Measurements from ENCODE around the gene TOX3. TPM values are rescaled to one million over a fixed set of nuclear protein-coding genes. Genes with fewer than 3 reads are reported as not detected.

The TOX3 gene
- total and polyA plus RNA-seq, 2 of the 13 experiments (the other 11 are each of a cell fraction or from before 2014, with no cell fraction given): 14.5 to 98.6 TPM

- TF ChIP-seq ELF3 (CRISPR knock-in tag; IDR thresholded peaks at IDR 0.05) (peak; percentile 57; the same call in 1 of the 2 replicates), FOXA1 (IDR thresholded peaks at IDR 0.05) (no peak), FOXA1 (CRISPR knock-in tag; IDR thresholded peaks at IDR 0.05) (peak; percentile 81), MAFK (conservative IDR thresholded peaks at IDR 0.05 in 1 of 2, IDR thresholded peaks at IDR 0.05 in 1 of 2; ENCODE audit: low read length in 2 of 2) (peak; percentile 89), HMG20A (CRISPR knock-in tag; IDR thresholded peaks at IDR 0.05; ENCODE audit: borderline replicate concordance) (peak; percentile 78; the same call in 1 of the 2 replicates), ZSCAN9 (CRISPR knock-in tag; IDR thresholded peaks at IDR 0.05; ENCODE audit: borderline replicate concordance) (0 out of 2 replicates have a peak, but pooled peaks have one; percentile 25), ARID5B (CRISPR knock-in tag; IDR thresholded peaks at IDR 0.05) (peak; percentile 74), PAXIP1 (CRISPR knock-in tag; conservative IDR thresholded peaks at IDR 0.05) (0 out of 2 replicates have a peak, but pooled peaks have one; percentile 21), BCL6 (CRISPR knock-in tag; IDR thresholded peaks at IDR 0.05) (peak; percentile 62; the same call in 1 of the 2 replicates), PHF8 (CRISPR knock-in tag; IDR thresholded peaks at IDR 0.05) (no peak), ZBTB49 (CRISPR knock-in tag; IDR thresholded peaks at IDR 0.05; ENCODE audit: borderline replicate concordance) (no peak), SOX6 (IDR thresholded peaks at IDR 0.05) (no peak), SOX6 (CRISPR knock-in tag; IDR thresholded peaks at IDR 0.05) (peak; percentile 71; the same call in 1 of the 2 replicates), POGZ (CRISPR knock-in tag; IDR thresholded peaks at IDR 0.05) (no peak), KAT2B (IDR thresholded peaks at IDR 0.05; ENCODE audit: borderline replicate concordance, low read depth, low read length) (no peak), ISL2 (CRISPR knock-in tag; IDR thresholded peaks at IDR 0.05) (peak; percentile 15; the same call in 1 of the 2 replicates), YEATS4 (CRISPR knock-in tag; IDR thresholded peaks at IDR 0.05; ENCODE audit: borderline replicate concordance) (no peak), DDIT3 (CRISPR knock-in tag; IDR thresholded peaks at IDR 0.05) (peak; percentile 94; the same call in 1 of the 2 replicates), LCORL (IDR thresholded peaks at IDR 0.05) (0 out of 2 replicates have a peak, but pooled peaks have one; percentile 15), LCORL (CRISPR knock-in tag; IDR thresholded peaks at IDR 0.05) (no peak), ZNF30 (CRISPR knock-in tag; IDR thresholded peaks at IDR 0.05) (no peak)
Measured at GRCh38 chr16:52494621-52495020, 52.3 kb downstream of the TOX3 start (continued).
